Kidney (tissue), 14 donors: Measurements from ENCODE around the gene ALCAM. TPM values are rescaled to one million over a fixed set of nuclear protein-coding genes. Genes with fewer than 3 reads are reported as not detected.

ENCODE experiments used
- DNase-seq, 5 donors: peaks; one replicate each; pipeline ENCODE4 v3.0.0-alpha.2; 2013 to 2020
- FAIRE-seq: peaks from 2 replicates; lab custom pipeline; 2012; peaks lifted over from hg19 to GRCh38; lab: Jason Lieb, UNC
- H3K27ac ChIP-seq, 2 donors: one replicate each; pipeline ENCODE4 v1.7.0; 2013; ENCODE audit warnings: low read depth in 2 of 2, low read length in 2 of 2, inconsistent platforms in 1 of 2
- H3K27me3 ChIP-seq: one replicate; pipeline ENCODE4 v1.7.1; 2013; ENCODE audit warnings: low read length, inconsistent platforms; ENCODE audit not compliant: control insufficient read depth, insufficient read depth
- H3K36me3 ChIP-seq, 3 donors: one replicate each; pipeline versions ENCODE4 v1.7.0 to v1.7.1; 2013; ENCODE audit warnings: low read length in 3 of 3, control low read depth in 1 of 3, inconsistent platforms in 1 of 3; ENCODE audit not compliant: insufficient read depth in 3 of 3, control insufficient read depth in 2 of 3
- H3K4me1 ChIP-seq, 3 donors: one replicate each; pipeline versions ENCODE4 v1.7.0 to v1.7.1; 2013; ENCODE audit warnings: low read length in 3 of 3, inconsistent platforms in 1 of 3, low read depth in 1 of 3; ENCODE audit not compliant: control insufficient read depth in 2 of 3, insufficient read depth in 2 of 3
- H3K4me3 ChIP-seq, 3 donors: one replicate each; pipeline versions ENCODE4 v1.7.0 to v1.8.1; 2013; ENCODE audit warnings: low read length in 3 of 3, control low read depth in 1 of 3, inconsistent platforms in 1 of 3
- H3K9ac ChIP-seq, 3 donors: one replicate each; pipeline versions ENCODE4 v1.7.0 to v1.7.1; 2013; ENCODE audit warnings: low read length in 3 of 3, control low read depth in 1 of 3, inconsistent platforms in 1 of 3
- H3K9me3 ChIP-seq, 3 donors: one replicate each; pipeline versions ENCODE4 v1.7.0 to v1.7.1; 2013; ENCODE audit warnings: low read length in 3 of 3, control low read depth in 1 of 3, inconsistent platforms in 1 of 3; ENCODE audit not compliant: control insufficient read depth in 2 of 3, insufficient read depth in 1 of 3
- CTCF ChIP-seq: IDR thresholded peaks from 3 replicates; pipeline ENCODE4 v1.5.1; 2012; ENCODE audit warnings: mild to moderate bottlenecking, moderate library complexity, borderline replicate concordance; ENCODE audit not compliant: insufficient read depth; ENCODE audit errors: extremely low read depth
- intact Hi-C: fragments of 100-400 bp; cut with DNase I; formaldehyde crosslinking; loops from one replicate; pipeline ENCODE4 v1.11.1; 2022
- polyA plus RNA-seq: library from polyadenylated mRNA; stranded (reverse); fragments of 350-450 nt; fragmentation: Illumina TruSeq; extraction: RNeasy Lipid Tissue Mini Kit (QIAGEN cat#74804); gene quantifications from one replicate; pipeline ENCODE4 v1.2.3, GENCODE V29; 2014; ENCODE audit warnings: low read depth, low replicate concordance; ENCODE audit not compliant: insufficient read depth
- total RNA-seq: library from RNA; stranded (reverse); fragmentation: NEBNext Ultra II Directional; extraction: Animal tissue kit (Norgen Biotek cat#: 25700); gene quantifications from one replicate; pipeline ENCODE4 v1.2.1, GENCODE V29; 2021
- donor health status: control.
- donor health status: control.
- donor health status: control.
- donor health status: control.
- donor health status: control.
- donor health status: DM: yes; HTN: yes; CAD: no.
- donor health status: Normal renal cell carcinoma (clear cell type).

ALCAM gene
- total and polyA plus RNA-seq, 2 donors from 2014 or later: 15.1 to 36.4 TPM

- DNase-seq (no peak), FAIRE-seq (no peak)
- no peaks in the 10 kb centered on the region for H3K27me3 ChIP-seq
- H3K9me3 ChIP-seq: no peaks in the 10 kb centered on the region
- H3K4me1 ChIP-seq: no peaks in the 10 kb centered on the region
- H3K4me3 ChIP-seq: no peak overlapping the region
- no peak overlapping the region for H3K9ac ChIP-seq
- TF ChIP-seq CTCF: no peak
- H3K36me3 ChIP-seq: no peaks in the 10 kb centered on the region
- no peak overlapping the region for H3K27ac ChIP-seq
- intact Hi-C loops: no loop called here
Observed at GRCh38 chr3:105470851-105471250, 104.1 kb downstream of the ALCAM start.

GRCh38 chr3:105473521-105474223, 107.0 kb downstream of the ALCAM start:
- Histone ChIP-seq H3K9me3 (no peaks in the 10 kb centered on the region), H3K4me1 (no peaks in the 10 kb centered on the region), H3K36me3 (no peaks in the 10 kb centered on the region), H3K27me3 (no peaks in the 10 kb centered on the region), H3K27ac (no peak overlapping the region), H3K9ac (no peak overlapping the region), H3K4me3 (no peak overlapping the region)
- no peak for TF ChIP-seq CTCF
- FAIRE-seq (no peak), DNase-seq (no peak)
- intact Hi-C loops: no loop called here

- Histone ChIP-seq H3K4me1 (no peaks in the 10 kb centered on the region), H3K9me3 (no peaks in the 10 kb centered on the region), H3K27ac (no peak overlapping the region), H3K36me3 (no peaks in the 10 kb centered on the region), H3K9ac (no peak overlapping the region), H3K27me3 (no peaks in the 10 kb centered on the region), H3K4me3 (no peak overlapping the region)
- peak in 3 of 5 donors; percentile 22 to 67 (median 60) for DNase-seq
- no peak for TF ChIP-seq CTCF
- intact Hi-C loops: no loop called here
- FAIRE-seq: no peak
Observed at GRCh38 chr3:105480768-105481167, 114.1 kb downstream of the ALCAM start.

DNA sequence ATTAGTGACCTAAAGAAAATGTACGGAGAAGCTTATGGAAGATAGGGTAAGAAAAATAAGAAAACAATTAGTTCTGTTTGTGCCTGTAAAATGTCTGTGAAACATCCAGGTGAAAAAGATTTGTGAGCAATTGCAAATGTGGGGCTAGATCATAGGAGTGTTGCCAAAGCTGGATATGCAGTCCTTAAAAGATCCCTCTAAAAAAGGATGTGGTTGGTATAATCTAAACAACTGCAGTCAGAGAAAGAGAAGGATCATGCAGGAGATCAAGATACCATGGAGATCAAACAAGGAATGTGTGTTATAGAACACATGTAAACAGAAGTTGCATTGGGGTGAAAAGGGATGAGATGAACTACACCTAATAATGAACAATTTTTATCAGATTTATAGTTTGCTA, 116.8 kb downstream of the ALCAM start:
- H3K27me3 ChIP-seq: no peaks in the 10 kb centered on the region
- H3K4me1 ChIP-seq: no peaks in the 10 kb centered on the region
- H3K4me3 ChIP-seq: no peak overlapping the region
- H3K36me3 ChIP-seq: no peaks in the 10 kb centered on the region
- FAIRE-seq (no peak), DNase-seq (no peak)
- intact Hi-C loops: no loop called here
- TF ChIP-seq CTCF: no peak
- no peak overlapping the region for H3K9ac ChIP-seq
- H3K27ac ChIP-seq: no peak overlapping the region
- no peaks in the 10 kb centered on the region for H3K9me3 ChIP-seq
